Kidney (tissue), 14 donors: ENCODE measurements around the gene MICAL2. TPM values are rescaled to one million over a fixed set of nuclear protein-coding genes. Genes with fewer than 3 reads are reported as not detected.
A peak's percentile ranks its signal among the peaks of the same experiment; 100 is the strongest.

Experiments used
- DNase-seq, 5 donors: peaks; one replicate each; pipeline ENCODE4 v3.0.0-alpha.2; 2013 to 2020
- FAIRE-seq: peaks from 2 replicates; lab custom pipeline; 2012; peaks lifted over from hg19 to GRCh38; lab: Jason Lieb, UNC
- H3K27ac ChIP-seq, 2 donors: one replicate each; pipeline ENCODE4 v1.7.0; 2013; ENCODE audit warnings: low read depth in 2 of 2, low read length in 2 of 2, inconsistent platforms in 1 of 2
- H3K27me3 ChIP-seq: one replicate; pipeline ENCODE4 v1.7.1; 2013; ENCODE audit warnings: low read length, inconsistent platforms; ENCODE audit not compliant: control insufficient read depth, insufficient read depth
- H3K36me3 ChIP-seq, 3 donors: one replicate each; pipeline versions ENCODE4 v1.7.0 to v1.7.1; 2013; ENCODE audit warnings: low read length in 3 of 3, control low read depth in 1 of 3, inconsistent platforms in 1 of 3; ENCODE audit not compliant: insufficient read depth in 3 of 3, control insufficient read depth in 2 of 3
- H3K4me1 ChIP-seq, 3 donors: one replicate each; pipeline versions ENCODE4 v1.7.0 to v1.7.1; 2013; ENCODE audit warnings: low read length in 3 of 3, inconsistent platforms in 1 of 3, low read depth in 1 of 3; ENCODE audit not compliant: control insufficient read depth in 2 of 3, insufficient read depth in 2 of 3
- H3K4me3 ChIP-seq, 3 donors: one replicate each; pipeline versions ENCODE4 v1.7.0 to v1.8.1; 2013; ENCODE audit warnings: low read length in 3 of 3, control low read depth in 1 of 3, inconsistent platforms in 1 of 3
- H3K9ac ChIP-seq, 3 donors: one replicate each; pipeline versions ENCODE4 v1.7.0 to v1.7.1; 2013; ENCODE audit warnings: low read length in 3 of 3, control low read depth in 1 of 3, inconsistent platforms in 1 of 3
- H3K9me3 ChIP-seq, 3 donors: one replicate each; pipeline versions ENCODE4 v1.7.0 to v1.7.1; 2013; ENCODE audit warnings: low read length in 3 of 3, control low read depth in 1 of 3, inconsistent platforms in 1 of 3; ENCODE audit not compliant: control insufficient read depth in 2 of 3, insufficient read depth in 1 of 3
- intact Hi-C: fragments of 100-400 bp; cut with DNase I; formaldehyde crosslinking; loops from one replicate; pipeline ENCODE4 v1.11.1; 2022
- polyA plus RNA-seq: library from polyadenylated mRNA; stranded (reverse); fragments of 350-450 nt; fragmentation: Illumina TruSeq; extraction: RNeasy Lipid Tissue Mini Kit (QIAGEN cat#74804); gene quantifications from one replicate; pipeline ENCODE4 v1.2.3, GENCODE V29; 2014; ENCODE audit warnings: low read depth, low replicate concordance; ENCODE audit not compliant: insufficient read depth
- total RNA-seq: library from RNA; stranded (reverse); fragmentation: NEBNext Ultra II Directional; extraction: Animal tissue kit (Norgen Biotek cat#: 25700); gene quantifications from one replicate; pipeline ENCODE4 v1.2.1, GENCODE V29; 2021
- TF ChIP-seq, protein P1 (sequence below): IDR thresholded peaks from 3 replicates; pipeline ENCODE4 v1.5.1; 2012; ENCODE audit warnings: mild to moderate bottlenecking, moderate library complexity, borderline replicate concordance; ENCODE audit not compliant: insufficient read depth; ENCODE audit errors: extremely low read depth
- donor health status: control.
- donor health status: control.
- donor health status: control.
- donor health status: control.
- donor health status: control.
- donor health status: DM: yes; HTN: yes; CAD: no.
- donor health status: Normal renal cell carcinoma (clear cell type).

MICAL2 gene
- total and polyA plus RNA-seq, 2 donors from 2014 or later: 7.8 to 64.5 TPM

DNA sequence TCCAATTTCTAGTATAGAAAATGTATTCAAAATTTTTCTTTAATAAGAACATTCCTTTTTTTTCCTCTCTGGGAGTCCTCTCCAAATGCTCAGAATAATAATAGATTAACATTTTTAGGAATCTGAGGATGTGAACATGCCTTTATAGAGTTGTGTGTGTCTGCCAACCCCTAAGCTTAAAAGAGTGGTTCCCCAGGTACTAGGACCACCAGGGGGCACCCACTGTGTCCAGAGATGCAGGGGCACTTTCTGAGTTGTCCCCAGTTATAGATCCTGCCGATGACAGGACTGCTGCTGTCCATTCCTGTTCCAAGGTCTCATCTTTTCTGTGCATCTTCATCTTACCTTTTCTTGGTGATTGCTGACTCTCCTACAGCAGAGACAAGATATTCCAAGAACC lies 27.0 kb upstream of the MICAL2 start:
- no peaks in the 10 kb centered on the region for H3K36me3 ChIP-seq
- H3K9ac ChIP-seq: no peak overlapping the region
- no peak overlapping the region for H3K4me3 ChIP-seq
- FAIRE-seq (no peak), DNase-seq (no peak)
- H3K27ac ChIP-seq: no peak overlapping the region
- TF ChIP-seq, protein P1, sequence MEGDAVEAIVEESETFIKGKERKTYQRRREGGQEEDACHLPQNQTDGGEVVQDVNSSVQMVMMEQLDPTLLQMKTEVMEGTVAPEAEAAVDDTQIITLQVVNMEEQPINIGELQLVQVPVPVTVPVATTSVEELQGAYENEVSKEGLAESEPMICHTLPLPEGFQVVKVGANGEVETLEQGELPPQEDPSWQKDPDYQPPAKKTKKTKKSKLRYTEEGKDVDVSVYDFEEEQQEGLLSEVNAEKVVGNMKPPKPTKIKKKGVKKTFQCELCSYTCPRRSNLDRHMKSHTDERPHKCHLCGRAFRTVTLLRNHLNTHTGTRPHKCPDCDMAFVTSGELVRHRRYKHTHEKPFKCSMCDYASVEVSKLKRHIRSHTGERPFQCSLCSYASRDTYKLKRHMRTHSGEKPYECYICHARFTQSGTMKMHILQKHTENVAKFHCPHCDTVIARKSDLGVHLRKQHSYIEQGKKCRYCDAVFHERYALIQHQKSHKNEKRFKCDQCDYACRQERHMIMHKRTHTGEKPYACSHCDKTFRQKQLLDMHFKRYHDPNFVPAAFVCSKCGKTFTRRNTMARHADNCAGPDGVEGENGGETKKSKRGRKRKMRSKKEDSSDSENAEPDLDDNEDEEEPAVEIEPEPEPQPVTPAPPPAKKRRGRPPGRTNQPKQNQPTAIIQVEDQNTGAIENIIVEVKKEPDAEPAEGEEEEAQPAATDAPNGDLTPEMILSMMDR: no peak
- peaks cover 0 to 16% (median 16%) of the 10 kb centered on the region in 3 donors for H3K4me1 ChIP-seq
- intact Hi-C loops: no loop called here
- H3K27me3 ChIP-seq: no peaks in the 10 kb centered on the region
- H3K9me3 ChIP-seq: peaks cover 0 to 3% (median 0%) of the 10 kb centered on the region in 3 donors

DNA sequence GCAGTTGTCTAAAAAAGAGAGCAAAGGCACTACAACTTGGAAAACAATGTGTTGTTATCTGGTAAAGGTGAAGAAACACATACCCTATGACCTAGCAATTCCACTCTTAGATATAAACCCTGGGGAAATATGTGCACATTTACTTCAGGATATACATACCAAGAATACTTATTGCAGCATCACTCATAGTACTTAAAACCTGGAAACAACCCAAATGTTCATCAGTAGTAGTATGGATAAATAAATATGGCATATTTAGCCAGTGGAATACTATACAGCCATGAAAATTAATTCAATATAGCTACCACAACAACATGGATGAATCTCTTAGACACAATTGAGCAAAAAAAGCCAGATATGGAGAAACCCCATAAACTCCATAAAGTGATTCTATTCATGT lies 26.1 kb upstream of the MICAL2 start:
- peaks cover 0 to 16% (median 16%) of the 10 kb centered on the region in 3 donors for H3K4me1 ChIP-seq
- H3K9me3 ChIP-seq: peaks cover 0 to 3% (median 0%) of the 10 kb centered on the region in 3 donors
- no peak overlapping the region for H3K27ac ChIP-seq
- no peak overlapping the region for H3K9ac ChIP-seq
- no peaks in the 10 kb centered on the region for H3K27me3 ChIP-seq
- intact Hi-C loops: no loop called here
- FAIRE-seq (no peak), DNase-seq (no peak)
- H3K36me3 ChIP-seq: no peaks in the 10 kb centered on the region
- TF ChIP-seq, protein P1: no peak
- H3K4me3 ChIP-seq: no peak overlapping the region

DNA sequence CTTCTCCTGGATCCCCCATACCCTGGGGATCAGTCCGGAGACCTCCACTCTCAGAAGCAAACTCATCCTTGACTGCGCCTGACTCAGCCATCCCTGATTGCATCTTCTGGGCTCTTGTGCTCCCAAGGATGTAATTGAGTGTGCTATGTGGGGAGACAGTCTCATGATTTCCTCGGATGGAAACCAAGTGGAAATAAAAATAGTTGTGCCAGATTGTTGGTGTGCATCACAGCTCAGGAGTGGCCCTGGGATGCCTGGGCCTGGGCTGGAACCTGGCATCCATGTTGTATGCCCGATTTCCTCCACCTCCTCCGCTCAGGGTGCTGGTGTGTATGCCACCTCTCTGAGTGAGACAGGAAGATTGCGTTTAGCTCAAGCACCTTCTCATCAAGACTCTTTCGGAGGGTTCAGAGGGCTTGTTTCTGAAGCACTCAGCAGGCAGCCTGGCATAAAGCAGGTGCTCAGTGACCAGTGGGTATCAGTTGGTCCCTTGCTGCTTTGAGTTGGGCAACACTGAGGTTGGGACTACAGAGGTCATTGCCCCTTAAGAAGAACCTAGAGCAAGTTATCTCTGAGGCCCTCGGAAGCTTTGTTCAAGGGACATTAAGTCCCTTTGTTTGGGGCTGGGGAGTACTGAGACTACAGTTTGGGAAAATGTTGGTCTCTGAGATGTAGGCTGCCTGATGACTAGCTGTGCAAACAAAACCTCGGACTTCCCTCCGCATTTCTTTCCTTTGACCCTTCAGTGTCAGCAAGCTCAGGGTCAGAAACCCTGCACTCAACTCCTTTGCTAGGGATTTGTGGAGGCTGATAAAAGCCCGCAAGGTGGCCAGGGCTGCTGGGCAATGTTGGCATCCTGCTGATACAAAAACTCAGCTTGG lies 24.8 kb upstream of the MICAL2 start:
- peaks cover 0 to 3% (median 0%) of the 10 kb centered on the region in 3 donors for H3K9me3 ChIP-seq
- peak overlapping the region in 2 of 3 donors; percentile 3 to 41 for H3K9ac ChIP-seq
- H3K4me1 ChIP-seq: peaks cover 0 to 19% (median 16%) of the 10 kb centered on the region in 3 donors
- peak overlapping the region; percentile 90 to 92 for H3K27ac ChIP-seq
- TF ChIP-seq, protein P1: no peak
- no peaks in the 10 kb centered on the region for H3K27me3 ChIP-seq
- H3K4me3 ChIP-seq: no peak overlapping the region
- no peaks in the 10 kb centered on the region for H3K36me3 ChIP-seq
- no peak for FAIRE-seq
- DNase-seq: no peak
- intact Hi-C loops: no loop called here
